GM19238 (cell line): ENCODE measurements around the gene ZNF335.
A peak's percentile ranks its signal among the peaks of the same experiment; 100 is the strongest.
"Not testable (repeated sequence)": the region's sequence is repeated elsewhere in the genome, so short reads cannot be mapped to it uniquely, and the experiment has no call there.

ENCODE experiments used
- DNase-seq: peaks from one replicate; pipeline ENCODE4 v3.0.0; 2011; ENCODE audit warnings: low spot score; ENCODE audit not compliant: insufficient read length

Gene ZNF335

DNA sequence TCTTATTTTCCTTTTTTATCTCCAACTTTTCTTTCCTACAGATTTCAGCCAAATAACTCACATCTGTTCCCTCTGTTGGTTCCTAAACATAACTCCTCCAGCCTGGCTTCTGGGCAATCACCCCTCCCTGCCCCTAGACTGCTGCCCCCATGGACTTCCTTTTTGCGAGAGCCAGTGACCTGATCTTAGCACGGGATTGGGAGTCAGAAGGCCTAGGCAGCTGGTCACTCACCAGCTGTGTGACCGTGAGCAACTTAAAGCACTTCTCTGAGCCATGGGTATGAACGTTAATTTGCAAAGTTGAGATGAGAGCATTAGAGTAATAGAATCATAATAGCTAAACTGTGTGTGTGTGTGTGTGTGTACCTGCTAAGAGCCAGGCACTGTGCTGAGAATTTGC is 32.2 kb upstream of the ZNF335 start:
- no peak for DNase-seq

GRCh38 chr20:46002008-46002407 is 30.0 kb upstream of the ZNF335 start:
- no peak for DNase-seq

DNA sequence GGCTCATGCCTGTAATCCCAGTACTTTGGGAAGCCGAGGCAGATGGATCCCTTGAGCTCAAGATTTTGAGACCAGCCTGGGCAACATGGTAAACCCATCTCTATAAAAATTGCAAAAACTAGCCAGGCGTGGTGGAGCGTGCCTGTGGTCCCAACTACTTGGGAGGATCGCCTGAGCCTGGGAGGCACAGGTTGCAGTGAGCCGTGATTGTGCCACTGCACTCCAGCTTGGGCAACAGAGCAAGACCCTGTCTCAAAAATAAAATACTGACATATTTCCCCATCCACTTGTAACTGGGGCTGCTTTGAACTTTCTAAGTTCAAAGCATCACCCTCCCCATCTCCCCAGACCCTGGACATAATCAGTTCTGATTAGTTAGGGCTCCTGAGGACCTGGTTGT is 29.5 kb upstream of the ZNF335 start:
- DNase-seq: no peak

DNA sequence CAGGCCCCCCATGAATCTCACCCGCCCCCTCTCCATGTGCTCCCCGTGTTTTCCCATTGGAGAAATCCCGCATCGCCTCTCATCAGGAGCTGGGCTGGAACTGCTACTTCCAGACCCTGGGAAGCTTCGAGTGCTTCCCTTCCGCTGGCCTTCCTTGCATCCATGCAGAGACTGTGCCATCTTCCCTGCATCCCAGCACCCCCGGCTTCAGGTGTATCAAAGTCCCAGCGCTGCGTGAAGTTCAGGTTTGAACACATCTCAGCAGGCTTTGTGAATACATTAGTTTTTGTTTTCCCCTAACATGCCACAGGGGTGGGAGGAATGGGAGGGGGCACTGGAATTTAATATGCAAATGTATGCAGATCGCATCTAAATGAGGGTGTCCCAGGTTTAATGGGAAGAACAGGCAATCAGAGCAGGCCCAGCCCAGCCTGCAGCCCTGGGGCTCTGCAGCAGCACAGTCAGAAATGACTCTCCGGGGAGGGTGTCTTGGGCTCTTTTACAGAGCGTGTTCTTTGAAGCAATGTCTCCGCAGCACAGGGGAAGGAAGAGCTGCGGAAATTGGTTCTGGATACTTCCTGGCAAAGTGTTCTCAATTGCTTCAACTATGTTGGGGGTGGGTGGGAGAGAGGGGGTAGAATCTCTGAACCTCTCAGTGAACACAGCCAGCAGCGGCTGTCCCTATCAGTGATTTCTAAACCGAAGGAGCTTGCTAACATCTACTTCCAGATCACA is 28.4 kb upstream of the ZNF335 start:
- no peak for DNase-seq

GRCh38 chr20:45999557-46000261 is 27.7 kb upstream of the ZNF335 start:
- no peak for DNase-seq

- no peak for DNase-seq
Observed at GRCh38 chr20:45998761-45999160, 26.8 kb upstream of the ZNF335 start.

- DNase-seq: no peak
Observed at GRCh38 chr20:45998337-45998736, 26.3 kb upstream of the ZNF335 start.

- no peak for DNase-seq
Observed at GRCh38 chr20:45997187-45997586, 25.2 kb upstream of the ZNF335 start.

DNA sequence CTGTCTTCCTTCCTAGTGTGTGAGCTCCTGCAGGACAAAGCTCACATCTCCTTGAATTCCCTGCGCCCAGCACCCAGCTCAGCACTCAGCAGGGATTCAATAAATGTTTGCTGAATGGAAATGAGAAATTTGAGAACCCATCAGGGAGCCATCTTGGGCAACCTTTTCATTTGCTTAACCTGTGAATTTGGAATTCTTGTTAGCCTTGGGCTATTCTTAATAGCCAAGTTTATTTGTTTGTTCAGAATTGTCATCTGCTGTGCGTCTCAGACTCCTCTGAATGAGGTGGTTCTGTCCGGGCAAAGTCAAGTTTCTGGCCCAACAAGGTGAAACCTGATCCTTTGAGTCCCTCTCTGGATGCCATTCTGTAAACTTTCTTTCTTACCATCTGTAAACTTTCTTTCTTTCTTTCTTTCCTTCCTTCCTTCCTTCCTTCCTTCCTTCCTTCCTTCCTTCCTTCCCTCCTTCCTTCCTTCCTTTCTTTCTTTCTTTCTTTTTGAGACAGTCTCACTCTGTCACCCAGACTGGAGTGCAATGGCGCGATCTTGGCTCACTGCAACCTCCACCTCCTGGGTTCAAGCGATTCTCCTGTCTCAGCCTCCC is 23.6 kb upstream of the ZNF335 start:
- DNase-seq: not testable (repeated sequence)

DNA sequence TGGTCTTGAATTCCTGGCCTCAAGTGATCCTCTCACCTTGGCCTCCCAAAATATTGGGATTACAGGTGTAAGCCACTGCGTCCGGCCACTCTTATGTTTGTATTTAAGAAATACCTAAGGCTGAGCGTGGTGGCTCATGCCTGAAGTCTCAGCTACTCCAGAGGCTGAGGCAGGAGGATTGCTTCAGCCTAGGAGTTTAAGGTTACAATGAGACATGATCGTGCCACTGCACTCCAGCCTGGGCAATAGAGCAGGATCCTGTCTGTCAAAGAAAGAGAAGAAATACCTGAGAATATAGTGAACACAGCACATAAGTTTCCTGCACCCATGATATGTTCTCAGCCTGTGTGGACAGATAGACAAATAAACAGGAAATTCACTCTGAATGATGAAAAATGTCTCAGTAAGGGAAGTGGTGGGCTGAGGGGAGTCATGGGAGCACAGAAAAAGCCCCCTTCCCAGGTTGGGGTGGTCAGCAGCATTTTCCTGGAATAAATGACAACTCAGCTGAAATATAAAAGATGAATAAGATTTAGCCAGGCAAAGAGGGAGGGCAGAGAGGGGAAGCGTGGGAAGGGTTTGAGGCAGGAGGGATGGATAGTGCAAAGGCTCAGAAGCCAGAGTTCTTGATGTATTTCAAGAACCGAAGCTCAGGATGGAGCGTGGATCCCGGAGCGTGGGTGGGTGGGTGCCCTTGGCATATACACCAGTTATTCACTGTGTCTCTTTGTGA is 22.9 kb upstream of the ZNF335 start:
- DNase-seq: no peak

- no peak for DNase-seq
Observed at GRCh38 chr20:45993197-45993951, 21.4 kb upstream of the ZNF335 start.

GRCh38 chr20:45991616-45992015 is 19.6 kb upstream of the ZNF335 start:
- no peak for DNase-seq

DNA sequence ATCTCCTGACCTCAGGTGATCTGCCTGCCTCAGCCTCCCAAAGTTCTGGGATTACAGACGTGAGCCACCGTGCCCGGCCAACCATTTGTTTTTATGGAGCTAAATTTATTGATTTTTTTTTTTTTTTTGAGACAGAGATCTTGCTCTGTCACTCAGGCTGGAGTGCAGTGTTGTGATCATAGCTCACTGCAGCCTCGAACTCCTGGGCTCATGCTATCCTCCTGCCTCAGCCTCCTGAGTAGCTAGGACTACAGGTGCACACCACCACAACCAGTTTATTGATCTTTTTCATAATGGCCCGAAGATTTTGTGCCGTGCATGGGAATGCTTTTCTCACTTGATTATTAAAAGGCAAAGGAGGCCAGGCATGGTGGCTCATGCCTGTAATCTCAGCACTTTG is 16.8 kb upstream of the ZNF335 start:
- DNase-seq: not testable (repeated sequence)

GRCh38 chr20:45987108-45987780 is 15.2 kb upstream of the ZNF335 start:
- peak; percentile 74 for DNase-seq

GRCh38 chr20:45985573-45985972 is 13.6 kb upstream of the ZNF335 start:
- no peak for DNase-seq

DNA sequence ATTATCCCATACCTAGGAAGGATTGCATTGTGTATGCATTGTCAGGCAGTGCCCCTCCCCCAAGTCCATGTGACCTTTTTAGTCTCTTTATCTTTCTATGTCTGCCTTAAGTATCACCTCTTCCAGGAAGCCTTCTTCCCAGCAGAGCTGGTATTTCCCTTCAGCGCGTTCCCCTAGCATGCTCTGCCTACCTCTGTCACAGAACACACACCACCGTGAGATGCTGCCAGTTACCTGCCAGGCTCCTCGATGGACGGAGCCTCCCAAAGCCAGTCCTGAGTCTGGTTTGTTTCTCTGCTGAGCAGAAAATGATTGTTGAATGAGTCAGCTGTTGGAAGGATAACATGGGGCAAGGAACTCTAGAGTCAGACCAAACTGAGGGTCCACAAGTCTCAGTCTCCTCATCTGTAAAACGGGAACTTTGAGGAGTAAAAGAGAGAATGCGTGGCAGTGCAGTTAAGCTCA is 11.3 kb upstream of the ZNF335 start:
- no peak for DNase-seq

- DNase-seq: no peak
Observed at GRCh38 chr20:45981261-45981660, 9.3 kb upstream of the ZNF335 start.

DNA sequence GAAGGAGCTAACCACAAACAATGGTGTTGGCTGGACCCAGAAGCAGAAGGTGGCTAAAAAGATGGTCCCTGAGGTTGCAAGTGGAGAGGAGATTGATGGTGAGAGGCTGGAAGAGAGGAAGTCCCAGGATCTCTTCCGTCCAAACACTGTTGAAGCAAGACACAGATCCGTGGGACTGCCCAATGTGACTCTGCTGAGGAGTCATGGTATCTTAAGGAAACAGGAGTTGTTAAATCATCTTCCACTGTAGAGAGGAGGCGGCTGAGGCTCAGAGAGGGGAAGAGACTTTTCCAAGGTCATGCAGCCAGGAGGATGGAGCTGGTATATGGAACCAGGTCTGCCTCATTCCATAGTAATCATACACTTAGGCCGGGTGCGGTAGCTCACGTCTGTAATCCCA is 4.1 kb upstream of the ZNF335 start:
- DNase-seq: no peak

- DNase-seq: no peak
Observed at GRCh38 chr20:45975686-45976085, 3.7 kb upstream of the ZNF335 start.

DNA sequence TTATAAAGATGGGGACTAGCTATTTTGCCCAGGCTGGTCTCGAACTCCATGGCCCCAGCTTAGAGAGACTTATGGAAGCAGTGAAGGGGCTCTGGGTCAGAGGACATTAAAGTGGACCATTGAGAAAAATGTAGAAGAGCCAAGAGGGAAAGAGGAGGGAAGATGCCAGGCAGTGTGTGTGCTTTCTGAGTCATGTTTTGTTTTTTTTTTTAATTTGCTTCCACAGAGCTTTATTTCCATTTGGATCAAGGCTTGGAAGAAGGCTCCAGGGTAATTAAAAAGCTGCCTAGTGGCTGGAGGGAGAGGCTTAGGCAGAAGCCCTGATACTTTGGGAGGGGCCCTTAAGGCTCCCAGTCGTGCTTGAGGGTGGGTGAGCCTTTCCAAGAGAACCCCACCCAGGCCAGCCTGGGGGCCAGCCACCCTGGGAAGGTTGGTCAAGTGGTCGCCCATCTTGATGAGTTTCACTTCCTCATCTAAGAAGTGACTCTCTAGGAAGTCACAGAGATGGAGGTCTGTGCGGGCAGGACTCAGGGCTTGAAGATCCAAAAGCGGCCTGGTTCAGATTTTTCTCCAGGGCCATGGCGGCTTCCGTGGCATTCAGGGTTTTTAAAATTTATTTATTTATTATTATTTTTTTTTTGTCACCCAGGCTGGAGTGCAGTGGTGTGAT is 3.0 kb upstream of the ZNF335 start:
- DNase-seq: no peak
